Uterus (tissue), 4 donors: ENCODE results near the gene JUN. TPM values are rescaled to one million over a fixed set of nuclear protein-coding genes. Genes with fewer than 3 reads are reported as not detected.

ENCODE experiments used
- DNase-seq, 2 donors: peaks; one replicate each; pipeline ENCODE4 v3.0.0-alpha.2; 2019 to 2020
- H3K27ac ChIP-seq, 2 donors: fragments of 200-600 bp; sonication (generic); 1 replicate in 1 of 2; 2 replicates in 1 of 2; pipeline ENCODE4 v1.5.1; 2016 to 2018
- H3K27me3 ChIP-seq, 2 donors: fragments of 200-600 bp; sonication (generic); one replicate each; pipeline ENCODE4 v1.5.1; 2018 to 2019; ENCODE audit warnings: control low read depth in 1 of 2
- H3K36me3 ChIP-seq, 2 donors: fragments of 200-600 bp; sonication (generic); one replicate each; pipeline ENCODE4 v1.5.1; 2019; ENCODE audit warnings: control low read depth in 1 of 2
- H3K4me1 ChIP-seq, 2 donors: fragments of 200-600 bp; sonication (generic); one replicate each; pipeline ENCODE4 v1.5.1; 2018 to 2019; ENCODE audit warnings: control low read depth in 1 of 2
- H3K4me3 ChIP-seq, 2 donors: fragments of 200-600 bp; sonication (generic); 1 replicate in 1 of 2; 2 replicates in 1 of 2; pipeline ENCODE4 v1.5.1; 2018 to 2019; ENCODE audit warnings: mild to moderate bottlenecking in 1 of 2
- H3K9me3 ChIP-seq, 2 donors: fragments of 200-600 bp; sonication (generic); one replicate each; pipeline ENCODE4 v1.5.1; 2019; ENCODE audit warnings: control low read depth in 1 of 2
- CTCF ChIP-seq, 4 experiments: fragments of 200-600 bp in 2 of 4; fragments of 450-650 bp in 2 of 4; sonication (generic) in 2 of 4; IDR thresholded peaks; one replicate each; pipeline ENCODE4 v1.5.1; 2016 to 2019; ENCODE audit warnings: antibody characterized with exemption in 4 of 4, mild to moderate bottlenecking in 2 of 4, moderate library complexity in 1 of 4
- POLR2A ChIP-seq, 2 donors: fragments of 450-650 bp; IDR thresholded peaks; one replicate each; pipeline ENCODE4 v1.6.1; 2016; ENCODE audit warnings: antibody characterized with exemption in 2 of 2, mild to moderate bottlenecking in 1 of 2, moderate library complexity in 1 of 2
- intact Hi-C: fragments of 100-400 bp; cut with DNase I; formaldehyde crosslinking; loops from one replicate; pipeline ENCODE4 v1.15.1; 2023; ENCODE audit warnings: low total_unique reads
- total RNA-seq, 4 donors: library from RNA; depleted of rRNA in 3 of 4; stranded (reverse); fragments of >200 nt in 3 of 4; gene quantifications; one replicate each; pipeline versions ENCODE4 v1.1.0 to v1.2.4, GENCODE V29; 2014 to 2023
- donor health status: DM: yes; HTN: yes; CAD: no.

Gene JUN
- total RNA-seq, 4 donors from 2014 or later = 154 to 246 (median 239) TPM

GRCh38 chr1:58748666-58749065 is 35.2 kb downstream of the JUN start:
- Histone ChIP-seq H3K9me3 (no peaks in the 10 kb centered on the region), H3K27ac (no peak overlapping the region), H3K4me3 (no peak overlapping the region), H3K4me1 (no peaks in the 10 kb centered on the region), H3K36me3 (no peaks in the 10 kb centered on the region), H3K27me3 (no peaks in the 10 kb centered on the region)
- TF ChIP-seq POLR2A (IDR thresholded peaks at IDR 0.05) (no peak), CTCF (IDR thresholded peaks at IDR 0.05) (no peak)
- no peak for DNase-seq
- intact Hi-C loops = no loop called here

- no peak overlapping the region for H3K27ac ChIP-seq
- H3K4me1 ChIP-seq = no peaks in the 10 kb centered on the region
- H3K36me3 ChIP-seq = no peaks in the 10 kb centered on the region
- DNase-seq = no peak
- no peaks in the 10 kb centered on the region for H3K9me3 ChIP-seq
- TF ChIP-seq CTCF (IDR thresholded peaks at IDR 0.05) (no peak), POLR2A (IDR thresholded peaks at IDR 0.05) (no peak)
- H3K27me3 ChIP-seq = no peaks in the 10 kb centered on the region
- H3K4me3 ChIP-seq = no peak overlapping the region
- intact Hi-C loops = no loop called here
These were observed 37.1 kb downstream of the JUN start for GRCh38 chr1:58746757-58747156.

- H3K27me3 ChIP-seq = no peaks in the 10 kb centered on the region
- intact Hi-C loops = no loop called here
- no peaks in the 10 kb centered on the region for H3K36me3 ChIP-seq
- no peaks in the 10 kb centered on the region for H3K4me1 ChIP-seq
- H3K27ac ChIP-seq = no peak overlapping the region
- no peak overlapping the region for H3K4me3 ChIP-seq
- DNase-seq = no peak
- H3K9me3 ChIP-seq = no peaks in the 10 kb centered on the region
- TF ChIP-seq CTCF (IDR thresholded peaks at IDR 0.05) = no peak
- no peak for TF ChIP-seq POLR2A (IDR thresholded peaks at IDR 0.05)
These were observed 37.7 kb downstream of the JUN start for GRCh38 chr1:58746182-58746581.

DNA sequence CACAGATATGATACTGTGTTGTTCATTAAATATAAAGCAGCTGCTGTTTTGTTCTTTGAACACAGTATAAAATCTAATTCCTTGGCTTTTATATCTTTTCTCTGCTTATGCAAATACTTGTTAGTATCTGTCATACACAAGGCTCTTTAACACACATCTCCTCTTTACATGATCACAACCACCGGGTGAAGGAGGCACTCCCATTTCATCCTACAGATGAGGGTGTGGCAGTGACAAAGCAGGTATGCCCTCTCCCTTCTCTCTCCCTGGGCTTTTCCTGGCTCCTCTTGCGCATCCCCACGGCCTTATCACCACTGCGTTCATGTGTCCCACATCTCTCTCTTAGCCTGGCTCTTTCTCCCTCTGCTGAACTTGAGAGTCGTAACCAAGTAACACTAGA is 38.2 kb downstream of the JUN start:
- no peak for DNase-seq
- H3K4me3 ChIP-seq = no peak overlapping the region
- H3K36me3 ChIP-seq = no peaks in the 10 kb centered on the region
- intact Hi-C loops = no loop called here
- no peaks in the 10 kb centered on the region for H3K27me3 ChIP-seq
- H3K27ac ChIP-seq = no peak overlapping the region
- no peaks in the 10 kb centered on the region for H3K9me3 ChIP-seq
- H3K4me1 ChIP-seq = no peaks in the 10 kb centered on the region
- TF ChIP-seq POLR2A (IDR thresholded peaks at IDR 0.05) = no peak
- no peak for TF ChIP-seq CTCF (IDR thresholded peaks at IDR 0.05)

DNA sequence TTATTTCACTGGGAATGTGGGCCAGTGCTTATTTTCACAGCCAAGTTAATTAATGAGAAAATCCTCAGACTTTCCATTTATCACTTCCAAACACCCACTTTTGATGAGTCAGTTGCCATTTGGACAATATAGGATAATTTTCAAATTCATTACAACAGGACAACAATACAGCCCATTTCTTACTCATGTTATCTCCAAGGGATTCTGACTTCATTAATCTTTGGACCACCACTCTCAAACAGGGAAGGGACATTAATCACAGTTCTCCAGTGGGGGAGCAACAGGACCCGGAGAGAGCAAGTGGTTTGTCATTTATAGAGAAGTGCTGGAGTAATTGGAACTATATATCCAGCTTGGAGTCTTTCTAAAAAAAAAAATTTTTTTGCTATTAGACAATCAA is 38.7 kb downstream of the JUN start:
- Histone ChIP-seq H3K27ac (no peak overlapping the region), H3K27me3 (no peaks in the 10 kb centered on the region), H3K9me3 (no peaks in the 10 kb centered on the region), H3K4me3 (no peak overlapping the region), H3K36me3 (no peaks in the 10 kb centered on the region), H3K4me1 (peaks cover 0 to 2% of the 10 kb centered on the region in 2 donors)
- DNase-seq = no peak
- intact Hi-C loops = no loop called here
- TF ChIP-seq POLR2A (IDR thresholded peaks at IDR 0.05) = no peak
- TF ChIP-seq CTCF (IDR thresholded peaks at IDR 0.05) = no peak
